ENCODE results near the gene SORCS3.

DNA sequence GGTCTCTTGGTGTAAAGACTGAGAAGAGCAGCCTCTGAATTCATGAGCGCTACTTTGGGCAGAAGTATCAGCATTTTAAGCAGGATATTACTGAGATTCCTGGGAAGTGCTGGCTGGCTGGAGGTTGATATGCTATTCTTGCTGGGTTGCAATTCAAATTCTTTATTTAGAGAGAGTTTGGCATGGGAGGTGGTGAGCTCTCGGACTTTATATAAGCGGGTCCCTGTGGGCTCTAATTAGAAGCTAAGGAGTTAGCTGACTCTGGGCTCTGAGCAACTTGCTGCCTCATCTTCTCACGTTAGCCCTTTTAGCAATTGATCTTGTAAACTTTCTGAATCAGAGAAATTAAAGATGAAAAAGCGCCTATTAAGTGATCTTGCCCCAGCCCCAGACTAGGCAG lies 430.9 kb downstream of the SORCS3 start:
- TF ChIP-seq, protein P1, sequence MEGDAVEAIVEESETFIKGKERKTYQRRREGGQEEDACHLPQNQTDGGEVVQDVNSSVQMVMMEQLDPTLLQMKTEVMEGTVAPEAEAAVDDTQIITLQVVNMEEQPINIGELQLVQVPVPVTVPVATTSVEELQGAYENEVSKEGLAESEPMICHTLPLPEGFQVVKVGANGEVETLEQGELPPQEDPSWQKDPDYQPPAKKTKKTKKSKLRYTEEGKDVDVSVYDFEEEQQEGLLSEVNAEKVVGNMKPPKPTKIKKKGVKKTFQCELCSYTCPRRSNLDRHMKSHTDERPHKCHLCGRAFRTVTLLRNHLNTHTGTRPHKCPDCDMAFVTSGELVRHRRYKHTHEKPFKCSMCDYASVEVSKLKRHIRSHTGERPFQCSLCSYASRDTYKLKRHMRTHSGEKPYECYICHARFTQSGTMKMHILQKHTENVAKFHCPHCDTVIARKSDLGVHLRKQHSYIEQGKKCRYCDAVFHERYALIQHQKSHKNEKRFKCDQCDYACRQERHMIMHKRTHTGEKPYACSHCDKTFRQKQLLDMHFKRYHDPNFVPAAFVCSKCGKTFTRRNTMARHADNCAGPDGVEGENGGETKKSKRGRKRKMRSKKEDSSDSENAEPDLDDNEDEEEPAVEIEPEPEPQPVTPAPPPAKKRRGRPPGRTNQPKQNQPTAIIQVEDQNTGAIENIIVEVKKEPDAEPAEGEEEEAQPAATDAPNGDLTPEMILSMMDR (IDR thresholded peaks at IDR 0.05 in 2 of 3, conservative IDR thresholded peaks at IDR 0.05 in 1 of 3; ENCODE audit: insufficient read depth in 2 of 3, low read depth in 1 of 3, low read length in 3 of 3), result no peak
- TF ChIP-seq POLR2AphosphoS5 (IDR thresholded peaks at IDR 0.05; ENCODE audit: control insufficient read depth, insufficient read depth, low read depth, low read length) (no peak), POLR2AphosphoS2 (IDR thresholded peaks at IDR 0.05; ENCODE audit: low read length) (no peak), KLF10 (CRISPR knock-in tag; IDR thresholded peaks at IDR 0.05) (no peak), SMARCB1 (IDR thresholded peaks at IDR 0.05; ENCODE audit: insufficient read length, low read depth) (no peak), RBM15 (IDR thresholded peaks at IDR 0.05; ENCODE audit: insufficient read depth, low read length) (no peak), RAD21 (CRISPR knock-in tag; conservative IDR thresholded peaks at IDR 0.05 in 1 of 2, IDR thresholded peaks at IDR 0.05 in 1 of 2) (no peak), SP1 (CRISPR knock-in tag; IDR thresholded peaks at IDR 0.05) (no peak), TOE1 (IDR thresholded peaks at IDR 0.05; ENCODE audit: borderline replicate concordance) (no peak), TOE1 (CRISPR knock-in tag; IDR thresholded peaks at IDR 0.05; ENCODE audit: borderline replicate concordance, low read depth) (no peak), GABPA (tag; conservative IDR thresholded peaks at IDR 0.05; ENCODE audit: low read depth) (no peak)
- TF ChIP-seq, protein P2, sequence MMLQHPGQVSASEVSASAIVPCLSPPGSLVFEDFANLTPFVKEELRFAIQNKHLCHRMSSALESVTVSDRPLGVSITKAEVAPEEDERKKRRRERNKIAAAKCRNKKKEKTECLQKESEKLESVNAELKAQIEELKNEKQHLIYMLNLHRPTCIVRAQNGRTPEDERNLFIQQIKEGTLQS (IDR thresholded peaks at IDR 0.05), result no peak
- TF ChIP-seq, protein P2 (CRISPR knock-in tag; conservative IDR thresholded peaks at IDR 0.05), result no peak

All from K562 (cell line).